Erythroblast (primary cell): Measurements from ENCODE around the gene ATP11C.

ENCODE experiments used
- GATA1 ChIP-seq: IDR thresholded peaks from 2 replicates; pipeline ENCODE4 v1.6.1; 2011; ENCODE audit warnings: low read depth, mild to moderate bottlenecking, control low read depth, low read length, moderate library complexity
- POLR2A ChIP-seq: IDR thresholded peaks from 2 replicates; pipeline ENCODE4 v1.6.1; 2011; ENCODE audit warnings: mild to moderate bottlenecking, low read length

DNA sequence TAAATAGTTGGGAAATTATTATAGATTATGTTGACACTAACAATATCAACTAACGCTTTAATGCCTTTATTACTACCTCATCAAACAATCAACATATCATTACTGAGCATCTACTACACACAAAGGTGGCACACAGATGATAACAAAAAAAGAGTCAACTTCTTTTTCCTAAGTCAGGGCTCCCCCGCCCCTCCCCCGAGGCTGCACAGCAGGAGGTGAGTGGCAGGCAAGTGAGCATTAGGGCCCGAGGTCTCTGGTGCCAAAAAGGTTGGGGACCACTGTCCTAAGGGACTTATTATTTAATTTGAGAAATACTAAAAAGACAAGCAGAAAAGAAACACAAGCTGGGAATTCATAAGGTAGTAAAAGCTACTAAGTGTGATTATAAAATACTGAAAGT, 174.6 kb downstream of the ATP11C start:
- TF ChIP-seq POLR2A = no peak
- TF ChIP-seq GATA1 = no peak
